Osteocyte (in vitro differentiated cells): Measurements from ENCODE around the gene MPV17L2. TPM values are rescaled to one million over a fixed set of nuclear protein-coding genes. Genes with fewer than 3 reads are reported as not detected.

Experiments used
- DNase-seq: peaks from one replicate; pipeline ENCODE4 v3.0.0; 2021; ENCODE audit warnings: mixed read lengths; ENCODE audit not compliant: unreplicated experiment; ENCODE audit errors: extremely low spot score
- H3K27ac Mint-ChIP-seq: one replicate; pipeline ENCODE4 v1.8.0; 2021; ENCODE audit warnings: mild to moderate bottlenecking, mixed read lengths; ENCODE audit not compliant: unreplicated experiment
- H3K27me3 Mint-ChIP-seq: one replicate; pipeline ENCODE4 v1.8.0; 2021; ENCODE audit warnings: mixed read lengths; ENCODE audit not compliant: unreplicated experiment
- H3K36me3 Mint-ChIP-seq: one replicate; pipeline ENCODE4 v1.8.0; 2021; ENCODE audit warnings: mixed read lengths; ENCODE audit not compliant: unreplicated experiment
- H3K4me1 Mint-ChIP-seq: one replicate; pipeline ENCODE4 v1.8.0; 2021; ENCODE audit warnings: mixed read lengths; ENCODE audit not compliant: unreplicated experiment
- H3K4me3 Mint-ChIP-seq: one replicate; pipeline ENCODE4 v1.8.0; 2021; ENCODE audit warnings: mild to moderate bottlenecking, moderate library complexity, mixed read lengths; ENCODE audit not compliant: unreplicated experiment
- H3K9me3 Mint-ChIP-seq: one replicate; pipeline ENCODE4 v1.8.0; 2021; ENCODE audit warnings: mixed read lengths; ENCODE audit not compliant: unreplicated experiment
- CTCF ChIP-seq: fragments of 200-600 bp; sonication (generic); IDR thresholded peaks from 2 replicates; pipeline ENCODE4 v1.5.0; 2021; ENCODE audit warnings: antibody characterized with exemption, mild to moderate bottlenecking, moderate library complexity
- total RNA-seq: library from RNA; stranded (reverse); gene quantifications from 2 replicates; pipeline ENCODE4 v1.2.1, GENCODE V29; 2021

The MPV17L2 gene
- total RNA-seq, 1 donor from 2014 or later = 11.6 TPM

GRCh38 chr19:18234194-18234593 is 41.2 kb downstream of the MPV17L2 start:
- no peak for TF ChIP-seq CTCF
- no peak overlapping the region for H3K4me3 Mint-ChIP-seq
- H3K9me3 Mint-ChIP-seq = peaks cover 6% of the 10 kb centered on the region
- no peaks in the 10 kb centered on the region for H3K36me3 Mint-ChIP-seq
- peaks cover 16% of the 10 kb centered on the region for H3K4me1 Mint-ChIP-seq
- no peak for DNase-seq
- H3K27me3 Mint-ChIP-seq = peaks cover 11% of the 10 kb centered on the region
- H3K27ac Mint-ChIP-seq = no peak overlapping the region

- Mint-ChIP-seq H3K27me3 (peaks cover 25% of the 10 kb centered on the region), H3K36me3 (no peaks in the 10 kb centered on the region), H3K4me1 (peaks cover 2% of the 10 kb centered on the region), H3K4me3 (no peak overlapping the region), H3K9me3 (no peaks in the 10 kb centered on the region), H3K27ac (no peak overlapping the region)
- TF ChIP-seq CTCF = no peak
- no peak for DNase-seq
Measured at GRCh38 chr19:18239303-18239702, 46.3 kb downstream of the MPV17L2 start.

GRCh38 chr19:18245297-18245696 is 52.3 kb downstream of the MPV17L2 start:
- Mint-ChIP-seq H3K9me3 (no peaks in the 10 kb centered on the region), H3K4me1 (peaks cover 7% of the 10 kb centered on the region), H3K36me3 (no peaks in the 10 kb centered on the region), H3K27me3 (peaks cover 11% of the 10 kb centered on the region), H3K4me3 (no peak overlapping the region), H3K27ac (no peak overlapping the region)
- no peak for DNase-seq
- TF ChIP-seq CTCF = no peak

Other genes starting within 250 kb of the MPV17L2 start
- gene KCNN1, start 226.1 kb upstream of the MPV17L2 start, total RNA-seq = not detected in 2 replicates
- 15.4 and 19.8 TPM in 2 replicates for gene ARRDC2, start 185.0 kb upstream of the MPV17L2 start, total RNA-seq
- 0.50 and 0.51 TPM in 2 replicates for gene IL12RB1, start 106.3 kb upstream of the MPV17L2 start, total RNA-seq
- 7.6 and 8.0 TPM in 2 replicates for gene MAST3, start 95.4 kb upstream of the MPV17L2 start, total RNA-seq
- gene PIK3R2, start 40.1 kb upstream of the MPV17L2 start, total RNA-seq = 67.2 and 68.1 TPM in 2 replicates
- gene IFI30, start 19.4 kb upstream of the MPV17L2 start, total RNA-seq = not detected in 2 replicates
- 2.9 and 3.2 TPM in 2 replicates for gene RAB3A, start 10.8 kb downstream of the MPV17L2 start, total RNA-seq
- 0.21 TPM in 1 of 2 replicates, not detected in the other for gene PDE4C, start 33.2 kb downstream of the MPV17L2 start, total RNA-seq
- gene IQCN, start 81.2 kb downstream of the MPV17L2 start, total RNA-seq = 6.9 and 10.4 TPM in 2 replicates
- 203 and 241 TPM in 2 replicates for gene JUND, start 88.4 kb downstream of the MPV17L2 start, total RNA-seq
- gene LSM4, start 129.9 kb downstream of the MPV17L2 start, total RNA-seq = 92.1 and 98.1 TPM in 2 replicates
- gene PGPEP1, start 147.4 kb downstream of the MPV17L2 start, total RNA-seq = 36.1 and 38.5 TPM in 2 replicates
- 41.9 and 47.9 TPM in 2 replicates for gene GDF15, start 192.9 kb downstream of the MPV17L2 start, total RNA-seq
- 0.16 TPM in 1 of 2 replicates, not detected in the other for gene LRRC25, start 204.4 kb downstream of the MPV17L2 start, total RNA-seq
- gene SSBP4, start 226.2 kb downstream of the MPV17L2 start, total RNA-seq = 82.9 and 102 TPM in 2 replicates
- 159 and 178 TPM in 2 replicates for gene ISYNA1, start 244.9 kb downstream of the MPV17L2 start, total RNA-seq